LNCAP (cell line): ENCODE data around the gene RERGL.

Experiments
- CTCF ChIP-seq: fragments of 450-650 bp; IDR thresholded peaks from 2 replicates; pipeline ENCODE4 v1.5.1; 2017; ENCODE audit warnings: mild to moderate bottlenecking

RERGL gene

GRCh38 chr12:18103624-18104023 lies 13.6 kb upstream of the RERGL start:
- no peak for TF ChIP-seq CTCF

GRCh38 chr12:18101043-18101442 lies 11.1 kb upstream of the RERGL start:
- TF ChIP-seq CTCF = no peak

- no peak for TF ChIP-seq CTCF
Measured at GRCh38 chr12:18084080-18084479, 5.9 kb downstream of the RERGL start.

GRCh38 chr12:18079541-18080246 lies 10.3 kb downstream of the RERGL start:
- no peak for TF ChIP-seq CTCF

- TF ChIP-seq CTCF = no peak
Measured at GRCh38 chr12:18074001-18074400, 16.0 kb downstream of the RERGL start.

- no peak for TF ChIP-seq CTCF
Measured at GRCh38 chr12:18072723-18073122, 17.3 kb downstream of the RERGL start.

- TF ChIP-seq CTCF = no peak
Measured at GRCh38 chr12:18071336-18071735, 18.7 kb downstream of the RERGL start.

- TF ChIP-seq CTCF = no peak
Measured at GRCh38 chr12:18068355-18068754, 21.6 kb downstream of the RERGL start.
